HG02763 (cell line): ENCODE results near the gene GIMAP7.

Source experiments
- ATAC-seq: cut with Tn5 transposase; IDR thresholded peaks from one replicate; pipeline ENCODE4 v1.9.1; 2021; ENCODE audit warnings: mild to moderate bottlenecking, moderate library complexity; ENCODE audit not compliant: unreplicated experiment

GIMAP7 gene

DNA sequence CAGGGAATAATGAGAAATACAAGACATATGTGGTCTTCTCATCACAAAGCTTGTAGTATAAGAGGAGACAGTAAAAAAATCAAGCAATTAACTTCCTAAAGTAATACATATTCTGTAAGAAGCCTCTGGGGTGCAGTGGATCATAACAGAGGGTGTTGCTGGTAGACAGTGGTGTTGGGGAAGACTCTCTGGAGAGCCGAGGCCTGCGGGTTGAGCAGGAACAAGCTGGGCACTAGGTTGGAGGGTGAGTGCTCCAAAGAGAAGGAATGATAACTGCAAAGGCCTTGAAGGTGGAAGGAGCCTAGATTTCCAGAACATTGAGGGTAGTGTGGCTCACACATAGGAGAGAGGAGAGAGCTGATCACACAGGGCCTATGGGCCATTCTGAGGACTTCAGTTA lies 54.0 kb downstream of the GIMAP7 start:
- ATAC-seq, result no peak

DNA sequence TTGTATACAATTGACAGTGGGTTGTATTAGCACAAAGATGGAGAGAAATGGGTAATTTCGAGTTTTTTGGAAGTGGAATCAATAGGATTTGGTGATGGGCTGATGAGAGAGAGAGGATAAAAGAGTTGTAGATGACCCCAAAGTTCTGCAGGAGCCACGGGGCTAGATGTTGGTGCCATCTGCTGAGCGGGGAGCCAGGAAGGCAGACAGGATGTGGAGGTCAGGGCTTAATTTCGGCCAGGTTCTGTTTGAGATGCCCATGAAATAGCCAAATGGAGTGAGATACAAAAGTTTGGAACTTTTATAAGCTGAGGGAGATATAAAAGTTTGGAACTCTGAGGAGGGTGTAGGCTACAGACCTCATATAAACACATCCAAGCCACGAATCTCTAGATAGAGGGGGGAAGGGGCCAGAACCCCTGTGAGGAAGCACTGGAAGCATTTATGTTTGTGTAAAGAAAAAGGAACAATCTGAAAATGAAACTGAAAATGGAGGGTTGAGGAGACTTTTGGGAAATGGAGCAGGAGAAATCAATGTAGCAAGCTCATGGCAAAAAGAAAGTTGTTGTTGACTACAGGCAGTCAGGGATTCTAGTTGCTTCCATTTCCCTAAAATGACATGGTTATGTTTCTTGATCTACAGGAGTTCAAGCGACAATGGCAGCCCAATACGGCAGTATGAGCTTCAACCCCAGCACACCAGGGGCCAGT lies 54.7 kb downstream of the GIMAP7 start:
- ATAC-seq, result no peak
